Melanocyte of skin (primary cell): ENCODE measurements around the gene IFNA8. TPM values are rescaled to one million over a fixed set of nuclear protein-coding genes. Genes with fewer than 3 reads are reported as not detected.

Source experiments
- total RNA-seq, 2 donors: library from RNA; depleted of rRNA; stranded (reverse); fragments of >200 nt; gene quantifications; 2 replicates each; pipeline ENCODE4 v1.2.3, GENCODE V29; 2012

Gene IFNA8
- not detected for total RNA-seq

DNA sequence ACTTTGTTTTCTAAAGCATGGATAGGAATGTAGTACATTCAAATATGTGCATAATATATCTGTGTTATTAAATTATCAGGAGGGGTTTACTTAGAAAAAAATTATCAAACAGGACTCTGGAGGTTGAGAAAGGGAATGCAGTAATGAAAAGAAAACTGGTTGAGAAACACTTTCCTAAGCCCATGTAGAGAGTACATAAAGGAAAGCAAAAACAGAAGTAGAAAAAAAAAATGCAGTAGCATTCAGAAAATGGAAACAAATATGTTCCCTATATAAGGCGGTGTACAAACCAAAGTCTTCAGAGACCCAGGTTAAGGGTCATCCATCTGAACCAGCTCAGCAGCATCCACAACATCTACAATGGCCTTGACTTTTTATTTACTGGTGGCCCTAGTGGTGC lies at the start of gene IFNA8:
Gene IFNA8 (plus strand): TSS at position 301 of the 400 bp plus-strand sequence. CDS start 60 bp downstream, at position 361.

DNA sequence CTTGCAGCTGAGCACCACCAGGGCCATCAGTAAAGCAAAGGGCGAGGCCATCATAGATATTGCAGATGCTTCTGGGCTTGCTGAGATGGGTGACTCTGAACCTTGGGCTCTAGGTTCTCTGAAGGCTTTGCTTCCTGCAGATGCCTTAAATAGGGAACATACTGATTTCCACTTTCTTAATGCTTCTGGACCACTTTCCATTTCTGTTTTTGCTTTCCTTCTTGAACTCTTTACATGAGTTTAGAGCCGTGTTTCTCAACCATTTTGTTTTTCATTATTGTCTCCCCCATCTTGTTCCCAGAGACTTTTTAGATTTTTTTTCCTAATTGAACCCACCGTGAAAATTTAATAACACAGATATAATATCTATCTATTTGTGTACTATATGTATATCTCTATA lies 41.0 kb upstream of the IFNA8 start, which contains the start of gene IFNA13:
Gene IFNA13 (minus strand): TSS at position 101 of the 400 bp plus-strand sequence. CDS start 47 bp downstream, at position 54.

DNA sequence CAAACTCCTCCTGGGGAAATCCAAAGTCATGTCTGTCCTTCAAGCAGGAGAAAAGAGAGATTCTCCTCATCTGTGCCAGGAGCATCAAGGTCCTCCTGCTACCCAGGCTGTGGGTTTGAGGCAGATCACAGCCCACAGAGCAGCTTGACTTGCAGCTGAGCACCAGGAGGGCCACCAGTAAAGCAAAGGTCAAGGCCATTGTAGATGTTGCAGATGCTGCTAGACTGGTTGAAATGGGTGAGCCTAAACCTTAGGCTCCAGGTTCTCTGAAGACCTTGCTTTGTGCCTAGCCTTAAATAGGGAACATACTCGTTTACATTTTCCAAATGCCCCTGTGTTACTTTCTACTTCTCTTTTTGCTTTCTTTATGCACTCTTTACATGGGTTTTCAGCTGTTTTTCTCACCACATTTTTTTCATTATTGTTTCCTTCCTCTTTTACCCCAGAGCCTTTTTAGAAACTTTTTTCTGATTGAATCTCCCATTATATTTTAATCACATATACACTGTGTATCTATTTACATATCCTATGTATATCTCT lies 23.7 kb upstream of the IFNA8 start, which contains the start of gene IFNA2:
Gene IFNA2 (minus strand): TSS at position 268 of the 540 bp plus-strand sequence. CDS start 69 bp downstream, at position 199.

DNA sequence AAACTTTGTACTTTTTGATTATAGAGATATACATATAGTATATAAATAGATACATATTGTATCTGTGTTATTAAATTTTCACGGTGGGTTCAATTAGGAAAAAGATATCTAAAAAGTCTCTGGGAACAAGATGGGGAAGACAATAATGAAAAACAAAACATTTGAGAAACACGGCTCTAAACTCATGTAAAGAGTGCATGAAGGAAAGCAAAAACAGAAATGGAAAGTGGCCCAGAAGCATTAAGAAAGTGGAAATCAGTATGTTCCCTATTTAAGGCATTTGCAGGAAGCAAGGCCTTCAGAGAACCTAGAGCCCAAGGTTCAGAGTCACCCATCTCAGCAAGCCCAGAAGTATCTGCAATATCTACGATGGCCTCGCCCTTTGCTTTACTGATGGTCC lies 31.2 kb downstream of the IFNA8 start, which contains the start of gene IFNA1:
Gene IFNA1 (plus strand): TSS at position 301 of the 400 bp plus-strand sequence. CDS start 69 bp downstream, at position 370.

Other genes starting within 250 kb of the IFNA8 start
- gene IFNA21, start 242.5 kb upstream of the IFNA8 start, total RNA-seq = not detected
- gene IFNA4, start 221.5 kb upstream of the IFNA8 start, total RNA-seq = not detected
- not detected for gene IFNA7, start 206.9 kb upstream of the IFNA8 start, total RNA-seq
- gene IFNA10, start 202.0 kb upstream of the IFNA8 start, total RNA-seq = not detected
- not detected for gene IFNA16, start 191.8 kb upstream of the IFNA8 start, total RNA-seq
- not detected for gene IFNA17, start 180.9 kb upstream of the IFNA8 start, total RNA-seq
- gene IFNA14, start 169.1 kb upstream of the IFNA8 start, total RNA-seq = not detected
- gene IFNA5, start 103.8 kb upstream of the IFNA8 start, total RNA-seq = not detected
- 10 to 100 TPM; 29.9 to 34.6 TPM for gene KLHL9, start 73.7 kb upstream of the IFNA8 start, total RNA-seq
- gene IFNA6, start 58.2 kb upstream of the IFNA8 start, total RNA-seq = not detected
- gene IFNA13, start 41.1 kb upstream of the IFNA8 start, total RNA-seq = not detected
- not detected for gene IFNA2, start 23.7 kb upstream of the IFNA8 start, total RNA-seq
- gene IFNA1, start 31.3 kb downstream of the IFNA8 start, total RNA-seq = not detected
- gene IFNE, start 73.2 kb downstream of the IFNA8 start, total RNA-seq = under 1 TPM in 1 of 2 donors, not detected in 1; under 0.01 TPM